HepG2 (cell line): Measurements from ENCODE around the gene TTC19. TPM values are rescaled to one million over a fixed set of nuclear protein-coding genes. Genes with fewer than 3 reads are reported as not detected.

Experiments used
- ATAC-seq: fragments of 200-7000 bp; cut with Tn5 transposase; 3 replicates; pipeline ENCODE4 v1.9.1; 2020; ENCODE audit warnings: mild to moderate bottlenecking, moderate library complexity
- BruUV-seq: library from RNA; stranded (reverse); fragments of 400-500 nt; replicated peaks from 2 replicates; lab custom pipeline; 2021; lab: Mats Ljungman, UMichigan
- CTCF ChIA-PET: fragments of 300-600 bp; formaldehyde crosslinking; extraction: SDS; loops from one replicate; lab custom pipeline; 2021; ENCODE audit warnings: low total read pairs, inconsistent platforms, low intra/inter-chr PET ratio; lab: Yijun Ruan, JAX
- POLR2A ChIA-PET: fragments of 350-600 bp; sonication (Branson Sonifier 250); formaldehyde crosslinking; loops from one replicate; lab custom pipeline; 2020; ENCODE audit warnings: antibody characterized with exemption, inconsistent platforms; lab: Yijun Ruan, JAX
- DNase-seq: peaks from one replicate; pipeline ENCODE4 v3.0.0-alpha.2; 2015; ENCODE audit warnings: low spot score
- FAIRE-seq: peaks from 3 replicates; lab custom pipeline; 2011; peaks lifted over from hg19 to GRCh38; lab: Jason Lieb, UNC
- H2AFZ ChIP-seq: one replicate; pipeline ENCODE4 v1.6.1; 2011; ENCODE audit warnings: low read length, inconsistent platforms
- H3K27ac ChIP-seq: fragments of 300-600 bp; 3 replicates; pipeline ENCODE4 v1.8.0; 2011; ENCODE audit warnings: mixed run types, mild to moderate bottlenecking, mixed read lengths, low read length, inconsistent platforms; ENCODE audit not compliant: insufficient read depth; ENCODE audit errors: extremely low read length
- H3K27me3 ChIP-seq, 2 experiments: fragments of 200-600 bp in 1 of 2; 2 replicates in 1 of 2; 3 replicates in 1 of 2; pipeline versions ENCODE4 v1.6.0 to v1.8.0; 2011; ENCODE audit warnings: low read length in 2 of 2, mild to moderate bottlenecking in 2 of 2, moderate library complexity in 2 of 2, inconsistent platforms in 1 of 2; ENCODE audit not compliant: insufficient read depth in 2 of 2, control insufficient read depth in 1 of 2
- H3K36me3 ChIP-seq, 2 experiments: fragments of 200-600 bp in 1 of 2; replicated peaks in 1 of 2; 2 replicates in 1 of 2; 3 replicates in 1 of 2; pipeline versions ENCODE4 v1.5.1 to v1.8.0; 2011; ENCODE audit warnings: low read length in 2 of 2, inconsistent platforms in 1 of 2; ENCODE audit not compliant: insufficient read depth in 2 of 2, control insufficient read depth in 1 of 2
- H3K4me1 ChIP-seq: 2 replicates; pipeline ENCODE4 v1.5.1; 2012; ENCODE audit warnings: low read length, inconsistent platforms; ENCODE audit not compliant: insufficient read depth
- H3K4me2 ChIP-seq: 2 replicates; pipeline ENCODE4 v1.6.0; 2011; ENCODE audit warnings: low read depth, low read length, inconsistent platforms
- H3K4me3 ChIP-seq, 3 experiments: fragments of 200-600 bp in 1 of 3; sonication (generic), shearing (Covaris generic) in 1 of 3; replicated peaks in 1 of 3; 2 replicates each; pipeline ENCODE4 v1.5.1; 2011 to 2016; ENCODE audit warnings: low read length in 3 of 3, inconsistent platforms in 2 of 3, low read depth in 2 of 3, mild to moderate bottlenecking in 2 of 3, control low read depth in 1 of 3, mixed read lengths in 1 of 3; ENCODE audit not compliant: insufficient read depth in 1 of 3
- H3K79me2 ChIP-seq: one replicate; pipeline ENCODE4 v1.6.1; 2011; ENCODE audit warnings: low read length, inconsistent platforms; ENCODE audit not compliant: insufficient read depth
- H3K9ac ChIP-seq: 2 replicates; pipeline ENCODE4 v1.6.0; 2011; ENCODE audit warnings: mild to moderate bottlenecking, low read depth, low read length, inconsistent platforms; ENCODE audit not compliant: insufficient read depth
- H3K9me3 ChIP-seq: 2 replicates; pipeline ENCODE4 v1.5.1; 2012; ENCODE audit warnings: mild to moderate bottlenecking, low read length
- H4K20me1 ChIP-seq: 2 replicates; pipeline ENCODE4 v1.6.0; 2011; ENCODE audit warnings: inconsistent platforms, mild to moderate bottlenecking, low read length, moderate library complexity; ENCODE audit not compliant: insufficient read depth
- FOXM1 ChIP-seq: sonication (generic); formaldehyde crosslinking; IDR thresholded peaks from 2 replicates; pipeline ENCODE4 v1.5.0; 2020; ENCODE audit warnings: missing genetic modification reagents
- GABPA ChIP-seq, 2 experiments: IDR thresholded peaks; 2 replicates each; pipeline ENCODE4 v1.6.1; 2011 to 2016; ENCODE audit warnings: low read depth in 2 of 2, low read length in 1 of 2, missing biosample characterization in 1 of 2, missing genetic modification characterization in 1 of 2
- MXI1 ChIP-seq: IDR thresholded peaks from 3 replicates; pipeline ENCODE4 v1.6.1; 2012; ENCODE audit warnings: low read depth, low read length, inconsistent platforms, borderline replicate concordance
- RBAK ChIP-seq: sonication (generic); formaldehyde crosslinking; IDR thresholded peaks from 2 replicates; pipeline ENCODE4 v1.5.1; 2020; ENCODE audit warnings: mild to moderate bottlenecking, missing genetic modification reagents
- TCF12 ChIP-seq, 2 experiments: fragments of 450-650 bp in 1 of 2; sonication (generic) in 1 of 2; formaldehyde crosslinking in 1 of 2; IDR thresholded peaks; 2 replicates each; pipeline versions ENCODE4 v1.6.1 to v1.8.0; 2017 to 2022; ENCODE audit warnings: antibody characterized with exemption in 1 of 2, mild to moderate bottlenecking in 1 of 2, missing genetic modification reagents in 1 of 2, moderate library complexity in 1 of 2
- THYN1 ChIP-seq: sonication (generic); formaldehyde crosslinking; IDR thresholded peaks from 2 replicates; pipeline ENCODE4 v1.8.1; 2023; ENCODE audit warnings: low read depth, mild to moderate bottlenecking, moderate library complexity, missing genetic modification reagents, borderline replicate concordance
- ZBTB3 ChIP-seq: sonication (generic); formaldehyde crosslinking; IDR thresholded peaks from 2 replicates; pipeline ENCODE4 v1.4.0; 2020; ENCODE audit warnings: low read depth, mild to moderate bottlenecking, moderate library complexity, missing genetic modification reagents, borderline replicate concordance
- ZNF460 ChIP-seq: sonication (generic); formaldehyde crosslinking; IDR thresholded peaks from 2 replicates; pipeline ENCODE4 v1.5.1; 2020; ENCODE audit warnings: missing genetic modification reagents, mild to moderate bottlenecking, borderline replicate concordance
- ZNF773 ChIP-seq: sonication (generic); formaldehyde crosslinking; IDR thresholded peaks from 2 replicates; pipeline ENCODE4 v1.4.0; 2020; ENCODE audit warnings: missing genetic modification reagents, borderline replicate concordance
- WGBS: methylation state at CpG from one replicate; pipeline ENCODE4 v1.1.6; 2017; ENCODE audit warnings: low lambda C conversion rate; 5-methylcytosine and 5-hydroxymethylcytosine counted together
- in situ Hi-C: cut with HindIII; loops from 2 replicates; pipeline ENCODE4 v1.10.0; 2017; ENCODE audit warnings: low pct_unique_long_range_greater_than_20kb; ENCODE audit not compliant: extremely low pct_ligation_motif_present
- intact Hi-C: fragments of 100-400 bp; cut with micrococcal nuclease; formaldehyde crosslinking; loops from one replicate; pipeline ENCODE4 v1.10.0; 2022; ENCODE audit not compliant: unreplicated experiment
- polyA plus RNA-seq, 8 experiments: library from polyadenylated mRNA; depleted of rRNA in 3 of 8; stranded (reverse) in 7 of 8; unstranded in 1 of 8; fragments of >200 nt; fragmentation: Illumina TruSeq in 4 of 8; extraction: Trizol in 4 of 8; gene quantifications; 2 replicates each; pipeline versions ENCODE4 v1.2.1 to v1.2.3, GENCODE V29; 2011 to 2016; ENCODE audit warnings: low read depth in 4 of 8, missing spikeins in 1 of 8, mixed read lengths in 1 of 8; ENCODE audit not compliant: insufficient read depth in 1 of 8
- total RNA-seq, 5 experiments: library from RNA; depleted of rRNA; stranded (reverse); fragments of >200 nt; fragmentation: Illumina TruSeq; extraction: Trizol; gene quantifications; 2 replicates each; pipeline ENCODE4 v1.2.3, GENCODE V29; 2016; ENCODE audit warnings: low read depth in 1 of 5
- TF ChIP-seq, protein P1 (sequence below): sonication (generic); formaldehyde crosslinking; IDR thresholded peaks from 2 replicates; pipeline ENCODE4 v1.8.1; 2023; ENCODE audit warnings: mild to moderate bottlenecking, moderate library complexity, missing genetic modification reagents
- TF ChIP-seq, protein P2 (sequence below): sonication (generic); formaldehyde crosslinking; IDR thresholded peaks from 2 replicates; pipeline ENCODE4 v1.9.0; 2021; ENCODE audit warnings: missing genetic modification reagents, mild to moderate bottlenecking, borderline replicate concordance
- TF ChIP-seq, protein P3 (sequence below): sonication (generic); formaldehyde crosslinking; IDR thresholded peaks from 2 replicates; pipeline ENCODE4 v1.4.0; 2020; ENCODE audit warnings: mild to moderate bottlenecking, missing genetic modification reagents
- TF ChIP-seq, protein P4 (sequence below): sonication (generic); formaldehyde crosslinking; IDR thresholded peaks from 2 replicates; pipeline ENCODE4 v1.5.0; 2020; ENCODE audit warnings: missing genetic modification reagents

Gene TTC19
- total and polyA plus RNA-seq, 2 of the 13 experiments (the other 11 are each of a cell fraction or from before 2014, with no cell fraction given), result 4.4 to 24.3 TPM

DNA sequence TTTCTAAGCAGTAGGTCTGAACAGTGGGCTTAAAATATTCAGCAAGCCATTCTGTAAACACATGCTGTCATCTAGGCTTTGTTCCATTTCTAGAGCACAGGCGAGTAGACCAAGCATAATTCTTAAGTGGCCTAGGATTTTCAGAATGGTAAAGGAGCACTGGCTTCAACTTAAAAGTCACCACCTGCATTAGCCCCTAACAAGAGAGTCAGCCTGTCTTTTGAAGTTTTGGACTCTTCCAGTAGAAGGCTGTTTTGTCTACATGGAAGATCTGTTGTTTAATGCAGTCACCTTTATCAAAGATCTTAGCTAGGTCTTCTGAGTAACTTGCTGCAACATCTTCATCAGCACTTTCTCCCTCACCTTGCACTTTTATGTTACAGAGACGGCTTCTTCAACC, 36.6 kb downstream of the TTC19 start:
- no peaks in the 10 kb centered on the region for H3K9me3 ChIP-seq
- ChIA-PET POLR2A (no interaction called here), CTCF (no interaction called here)
- in situ Hi-C loops, result loop anchor here (10.0 kb wide), 1 partner anchor 59 kb away; no protein-coding TSS in a partner anchor
- H3K27me3 ChIP-seq, result no peaks in the 10 kb centered on the region
- H3K9ac ChIP-seq, result no peak overlapping the region
- ATAC-seq, result no peak
- H3K27ac ChIP-seq, result no peak overlapping the region
- H3K4me3 ChIP-seq, result no peak overlapping the region
- intact Hi-C loops, result no loop called here
- FAIRE-seq, result no peak
- WGBS, result 100% methylated on average over 2 of the region's 2 CpGs
- TF ChIP-seq ZNF460, result no peak
- TF ChIP-seq, protein P1, sequence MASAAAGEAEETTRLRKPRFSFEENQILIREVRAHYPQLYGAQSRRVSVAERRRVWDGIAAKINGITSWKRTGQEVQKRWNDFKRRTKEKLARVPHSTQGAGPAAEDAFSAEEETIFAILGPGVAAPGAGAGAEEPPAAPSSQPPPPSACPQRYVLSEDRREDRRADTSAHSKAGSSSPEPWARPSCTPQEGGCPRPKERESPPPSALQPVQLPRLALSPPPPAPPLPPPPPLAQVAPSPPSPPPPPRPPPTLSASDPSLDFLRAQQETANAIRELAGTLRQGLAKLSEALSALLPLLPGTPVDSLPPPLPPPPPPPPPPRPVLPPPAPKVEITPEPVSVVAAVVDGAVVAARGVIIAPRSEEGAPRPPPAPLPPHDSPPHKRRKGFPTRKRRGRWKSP, result no peak
- TF ChIP-seq, protein P2, sequence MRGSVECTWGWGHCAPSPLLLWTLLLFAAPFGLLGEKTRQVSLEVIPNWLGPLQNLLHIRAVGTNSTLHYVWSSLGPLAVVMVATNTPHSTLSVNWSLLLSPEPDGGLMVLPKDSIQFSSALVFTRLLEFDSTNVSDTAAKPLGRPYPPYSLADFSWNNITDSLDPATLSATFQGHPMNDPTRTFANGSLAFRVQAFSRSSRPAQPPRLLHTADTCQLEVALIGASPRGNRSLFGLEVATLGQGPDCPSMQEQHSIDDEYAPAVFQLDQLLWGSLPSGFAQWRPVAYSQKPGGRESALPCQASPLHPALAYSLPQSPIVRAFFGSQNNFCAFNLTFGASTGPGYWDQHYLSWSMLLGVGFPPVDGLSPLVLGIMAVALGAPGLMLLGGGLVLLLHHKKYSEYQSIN, result no peak
- TF ChIP-seq RBAK, result no peak
- no peak for DNase-seq
- H4K20me1 ChIP-seq, result no peaks in the 10 kb centered on the region
- no peaks in the 10 kb centered on the region for H3K79me2 ChIP-seq
- peaks cover 29% of the 10 kb centered on the region for H3K4me1 ChIP-seq
- H2AFZ ChIP-seq, result no peak overlapping the region
- H3K36me3 ChIP-seq, result peaks cover 19 to 86% of the 10 kb centered on the region in 2 experiments
- H3K4me2 ChIP-seq, result no peak overlapping the region
- no TSS peak for BruUV-seq

DNA sequence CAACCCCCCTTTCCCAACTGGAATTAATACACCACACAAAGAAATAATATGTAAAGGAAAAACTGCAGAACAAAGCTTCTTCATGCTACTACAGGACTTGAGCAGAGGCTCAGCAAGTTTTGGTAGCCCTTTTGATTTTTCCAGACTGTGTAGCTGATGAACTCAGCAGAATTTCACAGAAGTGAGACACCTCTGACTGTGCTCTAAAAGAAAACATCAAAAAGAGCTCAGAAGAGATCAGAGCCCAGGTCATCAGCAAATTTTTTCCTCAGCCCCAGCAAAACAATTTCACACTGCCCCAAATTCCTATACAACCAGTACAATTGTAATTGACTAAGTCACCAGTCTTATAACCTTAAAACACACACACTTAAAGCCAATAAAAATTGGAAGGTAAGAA, 38.0 kb downstream of the TTC19 start:
- Histone ChIP-seq H3K79me2 (peaks cover 3% of the 10 kb centered on the region), H4K20me1 (no peaks in the 10 kb centered on the region), H3K9me3 (no peaks in the 10 kb centered on the region), H3K27me3 (no peaks in the 10 kb centered on the region), H3K9ac (no peak overlapping the region), H3K4me3 (no peak overlapping the region), H3K36me3 (peaks cover 13 to 80% of the 10 kb centered on the region in 2 experiments), H3K4me1 (peaks cover 43% of the 10 kb centered on the region), H3K27ac (peak overlapping the region; percentile 43), H2AFZ (no peak overlapping the region), H3K4me2 (no peak overlapping the region)
- ChIA-PET CTCF (no interaction called here), POLR2A (no interaction called here)
- FAIRE-seq, result no peak
- BruUV-seq, result no TSS peak
- in situ Hi-C loops (loop anchor here (10.0 kb wide), 1 partner anchor 57 kb away; no protein-coding TSS in a partner anchor), intact Hi-C loops (no loop called here)
- no peak for ATAC-seq
- no peak for DNase-seq
- TF ChIP-seq FOXM1 (CRISPR knock-in tag) (no peak), THYN1 (CRISPR knock-in tag) (no peak), TCF12 (IDR thresholded peaks at IDR 0.05) (no peak), TCF12 (CRISPR knock-in tag; IDR thresholded peaks at IDR 0.05) (no peak), GABPA (IDR thresholded peaks at IDR 0.05; ENCODE audit: low read depth, low read length) (no peak), GABPA (CRISPR knock-in tag; IDR thresholded peaks at IDR 0.05; ENCODE audit: low read depth) (no peak), MXI1 (no peak), ZNF773 (CRISPR knock-in tag) (no peak), ZBTB3 (CRISPR knock-in tag) (no peak)
- TF ChIP-seq, protein P3, sequence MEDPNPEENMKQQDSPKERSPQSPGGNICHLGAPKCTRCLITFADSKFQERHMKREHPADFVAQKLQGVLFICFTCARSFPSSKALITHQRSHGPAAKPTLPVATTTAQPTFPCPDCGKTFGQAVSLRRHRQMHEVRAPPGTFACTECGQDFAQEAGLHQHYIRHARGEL (CRISPR knock-in tag), result no peak
- TF ChIP-seq, protein P4, sequence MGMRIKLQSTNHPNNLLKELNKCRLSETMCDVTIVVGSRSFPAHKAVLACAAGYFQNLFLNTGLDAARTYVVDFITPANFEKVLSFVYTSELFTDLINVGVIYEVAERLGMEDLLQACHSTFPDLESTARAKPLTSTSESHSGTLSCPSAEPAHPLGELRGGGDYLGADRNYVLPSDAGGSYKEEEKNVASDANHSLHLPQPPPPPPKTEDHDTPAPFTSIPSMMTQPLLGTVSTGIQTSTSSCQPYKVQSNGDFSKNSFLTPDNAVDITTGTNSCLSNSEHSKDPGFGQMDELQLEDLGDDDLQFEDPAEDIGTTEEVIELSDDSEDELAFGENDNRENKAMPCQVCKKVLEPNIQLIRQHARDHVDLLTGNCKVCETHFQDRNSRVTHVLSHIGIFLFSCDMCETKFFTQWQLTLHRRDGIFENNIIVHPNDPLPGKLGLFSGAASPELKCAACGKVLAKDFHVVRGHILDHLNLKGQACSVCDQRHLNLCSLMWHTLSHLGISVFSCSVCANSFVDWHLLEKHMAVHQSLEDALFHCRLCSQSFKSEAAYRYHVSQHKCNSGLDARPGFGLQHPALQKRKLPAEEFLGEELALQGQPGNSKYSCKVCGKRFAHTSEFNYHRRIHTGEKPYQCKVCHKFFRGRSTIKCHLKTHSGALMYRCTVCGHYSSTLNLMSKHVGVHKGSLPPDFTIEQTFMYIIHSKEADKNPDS (CRISPR knock-in tag), result no peak
